ENCODE results near the gene TSC22D1.

DNA sequence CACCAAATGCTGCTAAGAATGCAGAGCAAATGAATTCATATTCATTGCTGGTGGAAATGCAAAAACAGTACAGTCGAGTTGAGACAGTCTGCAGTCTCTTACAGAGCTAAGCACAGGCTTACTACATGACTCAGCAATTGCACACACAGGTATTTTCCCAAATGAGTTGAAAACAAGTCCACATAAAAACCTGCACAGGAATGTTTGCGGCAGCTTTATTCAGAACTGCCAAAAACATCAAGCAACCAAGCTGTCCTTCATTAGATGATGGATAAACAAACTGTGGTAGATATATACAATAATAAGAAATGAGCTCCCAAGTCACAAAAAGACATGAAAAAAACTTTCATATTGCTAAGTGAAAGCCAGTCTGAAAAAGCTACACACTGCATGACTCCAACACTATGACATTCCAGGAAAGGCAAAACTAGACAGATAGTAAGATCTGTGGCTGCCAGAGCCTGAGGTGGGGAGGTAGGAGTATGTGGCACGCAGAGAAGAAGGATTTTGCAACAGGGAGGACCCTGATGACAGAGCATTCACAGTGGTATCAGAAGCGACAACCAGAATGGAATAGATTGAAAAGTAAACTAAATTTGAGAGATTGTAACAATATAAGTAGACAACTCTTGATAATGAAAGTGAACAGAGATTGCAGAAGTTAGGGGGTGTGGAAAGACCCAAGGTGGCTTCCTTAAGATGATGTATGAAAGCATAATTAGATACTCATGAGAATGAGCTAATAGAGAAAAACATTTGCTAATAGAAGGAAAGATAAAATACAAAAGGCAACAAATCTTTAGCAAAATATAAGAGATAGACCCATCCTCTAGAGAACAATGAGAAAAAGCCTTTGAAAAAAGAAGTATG, 52.7 kb downstream of the TSC22D1 start:
- no peak for TF ChIP-seq CTCF (conservative IDR thresholded peaks at IDR 0.05; ENCODE audit: low read depth, low read length)
- no peak for TF ChIP-seq POLR2A (IDR thresholded peaks at IDR 0.05; ENCODE audit: low read depth, low read length)
- no peak for TF ChIP-seq USF2 (IDR thresholded peaks at IDR 0.05; ENCODE audit: low read depth, low read length)
- TF ChIP-seq MAFK (IDR thresholded peaks at IDR 0.05; ENCODE audit: low read depth, low read length), result peak; percentile 85
- TF ChIP-seq MXI1 (IDR thresholded peaks at IDR 0.05; ENCODE audit: borderline replicate concordance, low read depth, low read length), result no peak
- TF ChIP-seq RFX5 (IDR thresholded peaks at IDR 0.05; ENCODE audit: low read depth, low read length), result no peak
- no peak for TF ChIP-seq BHLHE40 (IDR thresholded peaks at IDR 0.05; ENCODE audit: low read depth, low read length)
- no peak for TF ChIP-seq RCOR1 (IDR thresholded peaks at IDR 0.05; ENCODE audit: insufficient replicate concordance, low read length)

All from IMR-90 (cell line).